GM20000 (cell line): ENCODE measurements around the gene POU2F1.

Experiments
- DNase-seq: peaks from one replicate; pipeline ENCODE4 v3.0.0; 2012; ENCODE audit warnings: low spot score
- CTCF ChIP-seq: IDR thresholded peaks from 2 replicates; pipeline ENCODE4 v1.5.1; 2012; ENCODE audit warnings: mild to moderate bottlenecking, control low read depth; ENCODE audit errors: extremely low read depth, missing control alignments

POU2F1 gene

GRCh38 chr1:167433884-167434283 is 213.2 kb downstream of the POU2F1 start:
- no peak for TF ChIP-seq CTCF
- no peak for DNase-seq

GRCh38 chr1:167434306-167434705 is 213.6 kb downstream of the POU2F1 start:
- no peak for DNase-seq
- no peak for TF ChIP-seq CTCF

GRCh38 chr1:167435484-167435883 is 214.8 kb downstream of the POU2F1 start:
- TF ChIP-seq CTCF: no peak
- DNase-seq: no peak

- TF ChIP-seq CTCF: no peak
- DNase-seq: no peak
These were observed 217.8 kb downstream of the POU2F1 start for GRCh38 chr1:167438171-167439138.

DNA sequence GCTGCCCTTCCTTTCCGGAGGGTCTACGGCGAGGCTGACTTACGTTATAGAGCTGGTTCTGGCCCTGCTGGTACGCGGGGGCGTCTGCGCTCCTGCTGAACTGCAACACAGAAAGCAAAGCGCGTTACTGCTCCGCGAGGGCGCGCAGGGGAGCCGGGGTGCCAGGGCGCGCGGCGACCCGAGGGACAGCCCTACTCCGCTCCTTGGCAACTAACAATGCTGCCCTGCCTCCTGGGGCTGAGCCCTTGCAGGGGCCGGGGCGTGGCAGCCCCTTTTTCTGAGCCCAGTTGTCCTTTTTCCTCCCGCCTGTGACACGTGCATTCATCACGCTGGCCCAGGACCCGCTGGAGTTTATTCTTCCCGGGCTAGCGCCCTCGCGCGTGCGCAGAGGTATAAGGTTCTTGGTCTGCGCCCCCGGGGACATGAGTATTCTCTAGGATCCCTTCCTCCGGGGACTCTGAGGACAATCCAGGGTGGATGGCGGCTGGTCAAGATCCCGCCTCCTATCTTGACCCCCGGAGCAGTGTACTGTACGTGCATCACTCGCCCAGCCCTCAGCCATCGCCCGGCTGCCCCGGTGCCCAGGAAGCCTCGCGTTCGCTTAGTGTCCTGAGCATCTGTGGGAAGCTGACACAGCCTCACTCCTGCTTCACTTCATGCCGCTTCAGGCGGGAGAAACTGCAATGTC is 218.8 kb downstream of the POU2F1 start:
- TF ChIP-seq CTCF: no peak
- no peak for DNase-seq

- TF ChIP-seq CTCF: no peak
- DNase-seq: no peak
These were observed 219.7 kb downstream of the POU2F1 start for GRCh38 chr1:167440345-167440744.

DNA sequence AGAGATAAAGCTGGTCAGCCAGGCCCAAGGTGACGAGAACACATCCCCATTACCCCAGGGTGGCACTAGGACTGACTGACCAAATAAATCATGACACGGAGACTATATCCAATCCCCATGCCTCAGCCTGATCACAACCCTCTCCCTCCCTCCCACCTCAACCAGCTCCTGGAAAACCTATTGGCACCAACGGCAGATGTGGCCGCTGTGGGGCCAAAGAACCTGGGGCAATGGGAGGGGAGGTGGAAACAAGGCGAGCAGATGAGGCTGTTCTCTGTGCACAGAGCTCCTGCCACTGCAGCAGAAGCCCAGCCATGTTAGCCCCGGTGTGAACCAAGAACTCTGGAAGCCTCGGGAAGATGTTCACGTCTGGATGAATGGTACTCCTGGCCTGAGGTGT is 220.1 kb downstream of the POU2F1 start:
- no peak for DNase-seq
- TF ChIP-seq CTCF: no peak
